Left ventricle myocardium inferior (tissue), 1 donor: Measurements from ENCODE around the gene CACNB2. TPM values are rescaled to one million over a fixed set of nuclear protein-coding genes. Genes with fewer than 3 reads are reported as not detected.

Experiments used
- DNase-seq: peaks from one replicate; pipeline ENCODE4 v3.0.0-alpha.2; 2020
- H3K27ac ChIP-seq: fragments of 200-600 bp; replicated peaks from 2 replicates; pipeline ENCODE4 v1.8.0; 2021
- H3K27me3 ChIP-seq: fragments of 200-600 bp; 2 replicates; pipeline ENCODE4 v1.8.0; 2021; ENCODE audit warnings: low read depth
- H3K36me3 ChIP-seq: fragments of 200-600 bp; 2 replicates; pipeline ENCODE4 v1.8.0; 2021
- H3K4me1 ChIP-seq: fragments of 200-600 bp; 2 replicates; pipeline ENCODE4 v1.8.0; 2021
- H3K4me3 ChIP-seq: fragments of 200-600 bp; 2 replicates; pipeline ENCODE4 v1.8.0; 2021; ENCODE audit warnings: mild to moderate bottlenecking, moderate library complexity
- H3K9me3 ChIP-seq: fragments of 200-600 bp; replicated peaks from 2 replicates; pipeline ENCODE4 v1.8.0; 2021
- CTCF ChIP-seq: fragments of 200-600 bp; IDR thresholded peaks from 2 replicates; pipeline ENCODE4 v1.8.0; 2021; ENCODE audit warnings: antibody characterized with exemption, mild to moderate bottlenecking, borderline replicate concordance
- intact Hi-C: fragments of 100-400 bp; cut with micrococcal nuclease; formaldehyde crosslinking; loops from one replicate; pipeline ENCODE4 v1.11.0; 2022
- total RNA-seq: library from RNA; stranded (reverse); fragmentation: NEBNext Ultra II Directional; extraction: Animal tissue kit (Norgen Biotek cat#: 25700); gene quantifications from one replicate; pipeline ENCODE4 v1.2.1, GENCODE V29; 2021
- donor health status: DM: no; HTN: yes; CAD: no; lungs with severe emphysema.

Gene CACNB2
- total RNA-seq, 1 donor from 2014 or later = 38.1 TPM

DNA sequence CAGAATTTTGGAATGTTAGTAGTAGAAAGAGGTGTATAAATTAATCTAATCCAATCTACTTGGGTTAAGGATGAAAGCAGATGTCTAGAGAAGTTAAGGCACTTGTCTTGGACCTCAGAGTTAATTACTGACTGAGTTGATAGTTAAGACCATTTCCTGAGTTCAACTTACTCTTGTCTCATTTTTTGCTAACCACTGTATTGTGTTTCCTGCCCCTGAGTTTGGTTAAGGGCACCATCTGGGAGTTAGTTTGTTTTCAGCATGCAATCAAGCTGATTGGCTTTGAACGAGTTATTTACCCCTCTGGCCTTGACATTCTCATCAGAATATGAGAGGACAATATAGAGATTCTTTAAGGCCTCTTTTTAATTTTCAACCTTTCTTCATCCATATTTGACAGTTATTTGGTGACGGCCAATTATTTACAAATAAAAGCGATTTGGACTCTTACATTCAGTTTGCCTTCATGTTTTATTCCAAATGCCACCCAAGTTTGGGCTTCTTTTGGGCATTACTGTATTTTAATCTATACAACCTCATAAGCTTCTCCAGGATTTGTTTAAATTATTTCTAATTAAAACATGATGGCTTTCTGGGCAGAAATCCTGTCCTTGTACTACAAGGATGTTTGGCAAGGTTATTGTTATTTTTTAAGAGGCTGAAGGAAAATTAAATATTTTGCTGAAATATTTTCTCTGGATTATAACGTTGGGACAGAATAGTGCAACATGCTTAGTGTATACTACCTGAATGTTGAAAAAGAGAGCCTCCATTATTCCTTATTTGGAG, 225.0 kb downstream of the CACNB2 start:
- H3K4me1 ChIP-seq = peaks cover 36% of the 10 kb centered on the region

DNA sequence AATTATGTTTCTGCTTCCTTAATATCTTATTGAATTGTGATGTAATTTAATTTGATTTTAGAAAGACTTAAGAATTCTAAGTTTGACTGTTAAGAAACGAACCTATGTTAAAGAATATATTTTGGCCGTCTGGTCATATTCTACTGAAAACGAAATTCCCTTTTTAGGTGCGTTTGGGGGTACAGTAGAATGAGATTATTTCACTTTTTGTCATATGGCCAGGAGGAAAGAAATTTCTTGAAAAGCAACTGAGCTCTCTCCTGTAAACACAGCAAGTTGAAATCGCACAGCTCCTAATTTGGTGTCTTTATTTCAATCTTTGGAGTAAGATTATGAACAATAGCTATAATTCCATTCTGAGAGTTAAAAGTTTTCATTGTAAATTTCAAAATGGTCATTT, 227.6 kb downstream of the CACNB2 start:
- H3K27ac ChIP-seq = peak overlapping the region; percentile 47
- no peaks in the 10 kb centered on the region for H3K27me3 ChIP-seq
- DNase-seq = no peak
- peak overlapping the region; percentile 42 for H3K4me3 ChIP-seq
- peaks cover 36% of the 10 kb centered on the region for H3K4me1 ChIP-seq
- H3K36me3 ChIP-seq = no peaks in the 10 kb centered on the region
- no peaks in the 10 kb centered on the region for H3K9me3 ChIP-seq
- no peak for TF ChIP-seq CTCF
- intact Hi-C loops = no loop called here

More for the DNA sequence above, 225.0 kb downstream of the CACNB2 start:
- H3K27me3 ChIP-seq = no peaks in the 10 kb centered on the region
- DNase-seq = no peak
- peak overlapping the region; percentile 4 for H3K27ac ChIP-seq
- H3K4me3 ChIP-seq = no peak overlapping the region
- TF ChIP-seq CTCF = no peak
- H3K9me3 ChIP-seq = no peaks in the 10 kb centered on the region
- intact Hi-C loops = no loop called here
- H3K36me3 ChIP-seq = no peaks in the 10 kb centered on the region

DNA sequence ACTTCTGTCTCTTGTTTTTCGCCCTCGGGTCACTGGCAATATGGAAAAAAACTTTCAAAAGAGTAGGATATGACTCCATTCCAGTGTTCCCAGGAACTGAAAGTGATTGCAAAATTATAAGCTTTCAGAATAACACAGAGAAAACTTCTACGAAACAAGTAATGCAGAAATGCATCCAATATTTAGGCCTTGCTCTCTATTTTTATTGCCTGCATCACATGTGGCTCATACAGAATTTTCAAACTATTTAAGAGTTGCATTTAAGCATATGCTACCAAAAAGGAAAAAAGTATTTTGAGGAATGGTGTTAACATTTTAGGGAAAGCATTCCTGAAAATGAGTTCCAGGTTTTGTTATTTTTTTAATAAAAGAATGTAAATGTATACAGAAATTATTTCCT, 228.0 kb downstream of the CACNB2 start:
- Histone ChIP-seq H3K27me3 (no peaks in the 10 kb centered on the region), H3K27ac (peak overlapping the region; percentile 47), H3K4me3 (peak overlapping the region; percentile 42), H3K4me1 (peaks cover 40% of the 10 kb centered on the region), H3K36me3 (no peaks in the 10 kb centered on the region), H3K9me3 (no peaks in the 10 kb centered on the region)
- TF ChIP-seq CTCF = no peak
- no peak for DNase-seq
- intact Hi-C loops = no loop called here

DNA sequence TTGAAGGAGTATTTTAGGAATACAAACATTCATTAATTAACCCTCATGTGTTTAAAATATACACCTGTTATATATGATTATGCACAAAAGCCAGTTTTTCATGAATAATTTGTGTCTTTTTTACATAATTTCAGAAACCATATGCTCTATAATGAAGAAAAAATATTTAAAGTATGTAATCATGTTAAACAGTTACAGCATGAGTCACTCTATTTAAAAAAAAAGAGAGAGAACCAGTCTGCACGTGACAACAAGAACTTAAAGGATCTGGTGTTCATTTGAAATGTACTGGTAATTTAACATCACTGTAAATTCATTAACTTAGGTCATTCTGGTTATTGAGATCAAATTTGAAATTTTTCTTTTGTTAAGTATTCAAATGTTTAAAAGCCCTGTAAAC, 228.5 kb downstream of the CACNB2 start:
- H3K27me3 ChIP-seq = no peaks in the 10 kb centered on the region
- peak overlapping the region; percentile 42 for H3K4me3 ChIP-seq
- peaks cover 44% of the 10 kb centered on the region for H3K4me1 ChIP-seq
- no peak for TF ChIP-seq CTCF
- no peak for DNase-seq
- peak overlapping the region; percentile 47 for H3K27ac ChIP-seq
- H3K36me3 ChIP-seq = no peaks in the 10 kb centered on the region
- H3K9me3 ChIP-seq = no peaks in the 10 kb centered on the region
- intact Hi-C loops = no loop called here

DNA sequence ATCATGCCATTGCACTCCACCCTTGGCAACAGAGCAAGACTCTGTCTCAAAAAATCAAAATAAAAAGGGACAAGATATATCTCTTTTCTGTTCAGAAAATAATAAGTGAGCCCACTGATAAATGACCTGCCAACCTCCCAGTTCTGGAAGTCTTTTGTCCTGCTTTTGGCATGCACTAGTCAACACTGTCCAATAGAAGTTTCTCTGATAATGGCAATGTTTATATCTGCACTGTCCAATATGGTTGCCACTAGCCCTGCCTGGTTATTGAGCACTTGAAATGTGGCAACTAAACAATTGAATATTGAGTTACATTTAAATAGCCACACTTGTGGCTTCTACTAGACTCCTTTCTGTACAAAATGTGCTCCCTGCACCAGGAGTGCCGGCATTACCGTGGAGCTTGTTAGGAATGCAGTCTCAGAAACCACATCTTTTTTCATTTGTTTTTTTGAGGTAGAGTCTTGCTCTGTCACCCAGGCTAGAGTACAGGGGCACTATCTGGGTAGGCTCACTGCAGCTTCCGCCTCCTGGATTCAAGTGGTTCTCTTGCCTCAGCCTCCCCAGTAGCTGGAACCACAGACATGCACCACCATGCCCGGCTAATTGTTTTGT, 229.7 kb downstream of the CACNB2 start:
- no peak for DNase-seq
- H3K36me3 ChIP-seq = no peaks in the 10 kb centered on the region
- intact Hi-C loops = no loop called here
- no peaks in the 10 kb centered on the region for H3K27me3 ChIP-seq
- no peak overlapping the region for H3K4me3 ChIP-seq
- H3K27ac ChIP-seq = peak overlapping the region; percentile 47
- H3K4me1 ChIP-seq = peaks cover 52% of the 10 kb centered on the region
- H3K9me3 ChIP-seq = no peaks in the 10 kb centered on the region
- TF ChIP-seq CTCF = no peak
